Subcutaneous adipose tissue (tissue), 4 donors: Measurements from ENCODE around the gene PRMT3. TPM values are rescaled to one million over a fixed set of nuclear protein-coding genes. Genes with fewer than 3 reads are reported as not detected.

ENCODE experiments used
- CTCF ChIP-seq: fragments of 450-650 bp; IDR thresholded peaks from one replicate; pipeline ENCODE4 v1.5.1; 2016; ENCODE audit warnings: low read depth, mild to moderate bottlenecking, control low read depth, antibody characterized with exemption, moderate library complexity
- total RNA-seq, 4 donors: library from RNA; depleted of rRNA; stranded (reverse); fragments of >200 nt; gene quantifications; one replicate each; pipeline ENCODE4 v1.1.0, GENCODE V29; 2016

PRMT3 gene
- total RNA-seq, 4 donors from 2014 or later: 13.3 to 18.1 (median 14.9) TPM

- no peak for TF ChIP-seq CTCF
These were observed 71.6 kb downstream of the PRMT3 start for GRCh38 chr11:20458905-20459632.

GRCh38 chr11:20459865-20460264, 72.3 kb downstream of the PRMT3 start:
- TF ChIP-seq CTCF: no peak

GRCh38 chr11:20464518-20464917, 77.0 kb downstream of the PRMT3 start:
- TF ChIP-seq CTCF: no peak

DNA sequence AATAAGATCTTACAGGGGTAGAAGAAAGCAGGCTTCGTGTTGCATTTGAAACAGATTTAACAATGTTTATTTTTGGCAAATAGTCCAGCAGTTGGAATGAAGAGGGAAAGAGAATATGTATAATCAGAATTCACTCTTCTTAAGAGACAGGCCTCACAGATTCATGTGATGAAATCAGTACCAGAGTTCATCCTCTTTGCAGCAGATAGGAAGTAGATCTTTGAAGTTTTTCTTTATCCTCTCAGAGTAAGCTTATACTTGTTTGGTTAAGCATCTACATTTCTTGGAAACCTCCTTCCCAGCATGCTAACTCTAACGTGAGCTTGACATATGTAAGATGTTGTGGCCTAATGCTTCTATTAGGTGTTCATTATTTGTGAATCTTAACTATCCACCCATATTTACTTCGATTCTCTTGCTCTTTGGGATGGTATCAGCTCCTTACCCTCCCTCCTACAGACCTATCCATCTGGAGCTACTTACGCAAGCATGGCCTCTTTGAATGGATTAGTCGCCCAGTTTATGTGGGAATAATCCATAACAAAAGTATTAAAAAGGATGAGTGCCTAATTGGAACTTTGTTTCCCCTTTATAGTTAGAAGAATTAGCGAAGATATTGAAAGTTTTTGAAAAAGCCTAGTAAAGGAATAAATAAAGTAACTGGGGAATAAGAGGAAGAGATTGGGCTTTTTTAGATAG, 80.1 kb downstream of the PRMT3 start:
- TF ChIP-seq CTCF: no peak

DNA sequence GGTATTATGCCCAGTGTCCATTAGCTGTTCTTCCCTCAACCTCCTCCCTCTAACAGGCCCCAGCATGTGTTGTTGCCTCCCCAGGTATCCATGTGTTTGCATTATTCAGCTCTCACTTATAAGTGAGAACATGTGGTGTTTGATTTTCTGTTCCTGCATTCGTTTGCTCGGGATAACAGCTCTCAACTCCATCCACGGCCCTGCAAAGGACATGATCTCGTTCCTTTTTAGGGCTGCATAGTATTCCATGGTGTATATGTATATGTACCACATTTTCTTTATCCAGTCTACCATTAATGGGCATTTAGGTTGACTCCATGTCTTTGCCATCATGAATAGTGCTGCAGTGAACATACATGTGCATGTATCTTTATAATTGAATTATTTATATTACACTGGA, 82.8 kb downstream of the PRMT3 start:
- no peak for TF ChIP-seq CTCF

GRCh38 chr11:20474176-20474881, 86.8 kb downstream of the PRMT3 start:
- TF ChIP-seq CTCF: no peak
